GM12891 (cell line): Measurements from ENCODE around the gene ZDHHC6.
"Not testable (repeated sequence)": the region's sequence is repeated elsewhere in the genome, so short reads cannot be mapped to it uniquely, and the experiment has no call there.

Source experiments
- DNase-seq: peaks from one replicate; pipeline ENCODE4 v3.0.0; 2011; ENCODE audit warnings: low spot score; ENCODE audit not compliant: insufficient read length
- FAIRE-seq: peaks from 2 replicates; lab custom pipeline; 2011; peaks lifted over from hg19 to GRCh38; lab: Jason Lieb, UNC
- PAX5 ChIP-seq: IDR thresholded peaks from 2 replicates; pipeline ENCODE4 v1.6.1; 2011; ENCODE audit warnings: low read length, moderate library complexity, mild to moderate bottlenecking; ENCODE audit not compliant: insufficient read depth, severe bottlenecking
- POLR2A ChIP-seq: IDR thresholded peaks from 2 replicates; pipeline ENCODE4 v1.6.1; 2011; ENCODE audit warnings: low read depth, low read length, control low read depth
- POLR2AphosphoS5 ChIP-seq: IDR thresholded peaks from 2 replicates; pipeline ENCODE4 v1.6.1; 2011; ENCODE audit warnings: low read depth, low read length, control low read depth
- POU2F2 ChIP-seq: IDR thresholded peaks from 2 replicates; pipeline ENCODE4 v1.6.1; 2011; ENCODE audit warnings: low read depth, mild to moderate bottlenecking, control low read depth, low read length, moderate library complexity
- SPI1 ChIP-seq: IDR thresholded peaks from 2 replicates; pipeline ENCODE4 v1.6.1; 2011; ENCODE audit warnings: low read depth, low read length, control low read depth
- TAF1 ChIP-seq: IDR thresholded peaks from 2 replicates; pipeline ENCODE4 v1.6.1; 2011; ENCODE audit warnings: low read depth, low read length, control low read depth

The ZDHHC6 gene

DNA sequence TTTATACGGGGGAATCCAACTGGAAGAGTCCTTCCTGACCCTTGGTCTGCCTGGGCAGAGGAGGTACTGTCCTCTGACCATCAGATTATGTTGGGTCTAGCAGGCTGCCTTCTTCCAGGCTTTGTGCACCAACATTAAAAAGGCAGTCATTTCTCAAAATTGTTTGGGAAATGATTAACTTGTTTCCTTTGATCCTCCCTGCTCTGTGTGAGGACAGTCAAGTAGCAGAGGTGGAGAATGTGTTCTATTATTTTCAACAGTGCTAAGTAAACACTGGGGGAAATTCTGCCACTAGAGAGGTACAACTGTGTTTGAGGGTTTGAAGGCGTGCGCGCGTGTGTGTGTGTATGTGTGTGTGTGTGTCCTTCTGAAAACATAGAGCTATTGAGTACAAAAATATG, 52.2 kb downstream of the ZDHHC6 start:
- DNase-seq (no peak), FAIRE-seq (no peak)
- TF ChIP-seq PAX5 = no peak

DNA sequence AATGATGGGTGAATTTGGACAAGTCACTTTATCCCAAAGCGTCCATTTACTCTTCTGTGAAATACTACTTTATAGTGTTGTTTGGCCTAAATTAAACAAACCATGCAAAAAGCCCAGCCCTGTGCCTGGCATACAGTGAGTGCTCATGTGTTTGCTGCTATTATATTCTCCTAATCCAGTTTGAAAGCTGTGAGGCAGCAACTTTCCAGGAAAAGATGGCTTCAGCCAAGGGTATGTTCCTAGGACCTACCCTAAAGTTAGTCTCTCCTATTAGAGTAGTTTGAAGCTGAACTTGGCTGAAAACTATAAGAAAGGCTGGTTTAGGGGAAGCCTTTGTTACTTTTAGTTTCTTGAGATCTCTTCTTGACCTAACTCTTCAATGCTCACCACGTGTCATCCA, 52.9 kb downstream of the ZDHHC6 start:
- no peak for FAIRE-seq
- no peak for TF ChIP-seq SPI1
- no peak for TF ChIP-seq POU2F2
- TF ChIP-seq TAF1 = no peak
- TF ChIP-seq POLR2A = no peak
- no peak for TF ChIP-seq PAX5
- TF ChIP-seq POLR2AphosphoS5 = no peak
- DNase-seq = no peak

- TF ChIP-seq POLR2AphosphoS5 (no peak), PAX5 (no peak)
- DNase-seq (no peak), FAIRE-seq (no peak)
These were observed 53.4 kb downstream of the ZDHHC6 start for GRCh38 chr10:112393341-112393740.

DNA sequence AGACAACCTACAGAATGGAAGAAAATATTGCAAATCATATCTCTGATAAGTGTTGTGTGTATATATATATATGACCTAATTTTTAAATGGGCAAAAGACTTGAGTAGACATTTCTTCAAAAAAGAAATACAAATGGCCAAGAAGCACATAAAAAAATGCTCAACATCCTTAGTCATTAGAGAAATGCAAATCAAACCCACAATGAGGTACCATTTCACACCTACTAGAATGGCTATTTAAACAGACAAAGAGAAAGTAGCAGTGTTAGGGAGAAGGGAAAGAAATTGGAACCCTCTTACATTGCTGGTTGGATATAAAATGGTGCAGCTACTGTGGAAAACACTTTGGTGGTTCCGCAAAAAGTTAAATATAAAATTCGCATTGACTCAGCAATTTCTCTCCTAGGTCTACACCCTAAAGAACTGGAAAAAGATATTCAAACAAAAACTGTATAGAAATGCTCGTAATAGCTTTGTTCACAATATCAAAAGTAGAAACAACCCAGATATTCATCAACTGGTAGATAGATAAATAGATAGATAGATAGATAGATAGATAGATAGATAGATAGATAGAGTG, 56.5 kb downstream of the ZDHHC6 start:
- TF ChIP-seq SPI1 (no peak), PAX5 (no peak), POU2F2 (no peak)
- FAIRE-seq = no peak
- DNase-seq = no peak

- DNase-seq (no peak), FAIRE-seq (peak; percentile 52)
These were observed 57.4 kb downstream of the ZDHHC6 start for GRCh38 chr10:112389271-112389822.

GRCh38 chr10:112388548-112388947, 58.2 kb downstream of the ZDHHC6 start:
- FAIRE-seq = no peak
- no peak for DNase-seq
- no peak for TF ChIP-seq POLR2A

More at GRCh38 chr10:112389271-112389822, 57.4 kb downstream of the ZDHHC6 start:
- 0 out of 2 replicates have a peak, but pooled peaks have one; percentile 41 for TF ChIP-seq SPI1
- no peak for TF ChIP-seq POU2F2

- FAIRE-seq, DNase-seq: not testable (repeated sequence)
These were observed 58.7 kb downstream of the ZDHHC6 start for GRCh38 chr10:112388056-112388455.

DNA sequence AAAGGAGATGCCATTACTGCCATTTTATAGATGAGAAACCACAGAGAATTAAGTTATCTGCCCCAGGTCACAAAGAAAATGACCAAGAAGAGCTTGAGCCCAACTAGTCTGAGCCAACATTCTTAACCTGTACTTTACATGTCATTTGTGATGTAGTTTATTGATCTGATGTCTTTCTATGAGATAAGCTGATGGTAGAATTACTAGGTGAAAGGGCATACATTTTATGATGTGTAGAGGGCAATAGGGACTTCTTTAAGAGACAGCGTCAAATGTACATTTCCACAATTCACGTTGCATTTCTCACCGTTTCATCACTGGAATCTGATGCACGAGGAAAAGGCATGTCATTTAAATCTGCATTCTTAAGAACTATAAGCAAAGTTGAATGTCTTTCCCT, 61.5 kb downstream of the ZDHHC6 start:
- no peak for DNase-seq
- no peak for TF ChIP-seq POLR2AphosphoS5
- TF ChIP-seq PAX5 = no peak
- no peak for TF ChIP-seq TAF1
- no peak for FAIRE-seq

DNA sequence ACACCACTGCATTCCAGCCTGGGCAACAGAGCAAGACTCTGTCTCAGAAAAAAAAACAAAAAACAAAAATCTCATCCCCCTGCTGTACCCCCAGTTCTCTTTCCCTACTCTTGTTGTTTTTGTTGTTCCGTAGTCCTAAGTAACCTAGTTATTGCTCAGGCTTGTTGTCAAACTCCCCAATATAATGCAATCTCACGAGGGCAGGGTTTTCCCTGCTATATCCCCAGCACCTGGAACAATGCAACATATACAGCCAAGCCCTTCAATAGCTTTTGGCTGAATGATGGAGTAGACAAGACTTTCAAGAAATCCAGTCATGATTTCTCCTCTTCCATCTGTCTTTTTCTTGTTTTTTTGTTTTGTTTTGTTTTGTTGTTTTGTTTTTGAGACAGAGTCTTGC, 62.6 kb downstream of the ZDHHC6 start:
- no peak for FAIRE-seq
- TF ChIP-seq TAF1 (no peak), PAX5 (no peak), SPI1 (no peak), POU2F2 (no peak), POLR2AphosphoS5 (no peak), POLR2A (no peak)
- DNase-seq = no peak

DNA sequence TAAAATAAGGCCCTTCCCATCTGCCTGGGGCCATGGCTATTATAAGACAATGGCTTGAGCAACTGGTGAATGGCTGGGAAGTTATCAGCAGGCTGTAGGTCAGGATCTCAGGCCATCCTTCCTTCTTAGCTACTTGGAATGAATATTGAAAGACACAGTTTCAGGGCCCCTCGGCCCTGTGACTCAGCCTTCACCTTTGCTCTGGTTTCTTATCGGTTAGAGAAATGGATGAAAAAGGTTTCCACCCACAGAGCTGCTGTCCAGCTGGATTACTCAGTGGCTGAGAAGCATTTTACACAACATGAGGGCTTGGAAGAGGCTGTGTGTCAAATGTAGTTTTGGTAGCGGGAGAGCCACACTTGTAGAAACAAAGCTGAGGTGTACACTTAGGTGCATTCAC, 63.4 kb downstream of the ZDHHC6 start:
- FAIRE-seq = no peak
- DNase-seq = no peak
- no peak for TF ChIP-seq POU2F2
- no peak for TF ChIP-seq TAF1
- TF ChIP-seq POLR2A = no peak

GRCh38 chr10:112382515-112383235, 64.0 kb downstream of the ZDHHC6 start:
- no peak for FAIRE-seq
- TF ChIP-seq SPI1 (no peak), PAX5 (no peak), POU2F2 (no peak), POLR2A (no peak), POLR2AphosphoS5 (no peak), TAF1 (no peak)
- no peak for DNase-seq
